Right ventricle myocardium superior (tissue), 1 donor: ENCODE results near the gene LACTB. TPM values are rescaled to one million over a fixed set of nuclear protein-coding genes. Genes with fewer than 3 reads are reported as not detected.
A peak's percentile ranks its signal among the peaks of the same experiment; 100 is the strongest.

Source experiments
- ATAC-seq: fragments of 200-7000 bp; cut with Tn5 transposase; one replicate; pipeline ENCODE4 v1.9.1; 2020; ENCODE audit warnings: mild to moderate bottlenecking; ENCODE audit not compliant: poor library complexity
- DNase-seq: peaks from one replicate; pipeline ENCODE4 v3.0.0-alpha.2; 2020
- intact Hi-C: fragments of 100-400 bp; cut with DNase I; formaldehyde crosslinking; loops from one replicate; pipeline ENCODE4 v1.11.2; 2022
- total RNA-seq: library from RNA; stranded (reverse); fragmentation: NEBNext Ultra II Directional; extraction: Animal tissue kit (Norgen Biotek cat#: 25700); gene quantifications from one replicate; pipeline ENCODE4 v1.2.1, GENCODE V29; 2021
- donor health status: DM: no; HTN: yes; CAD: no; lungs with severe emphysema.

Gene LACTB
- total RNA-seq, 1 donor from 2014 or later, result 29.9 TPM

GRCh38 chr15:63188926-63189871 lies 67.5 kb downstream of the LACTB start, which contains the start of gene RAB8B:
TSS of gene RAB8B (plus strand) at chr15:63189606. CDS start at chr15:63189625, 19 bp downstream.
- intact Hi-C loops, result no loop called here
- ATAC-seq (peak; percentile 99), DNase-seq (peak; percentile 99)

GRCh38 chr15:63189941-63190768 lies 68.5 kb downstream of the LACTB start:
- DNase-seq (no peak), ATAC-seq (no peak)
- intact Hi-C loops, result no loop called here

DNA sequence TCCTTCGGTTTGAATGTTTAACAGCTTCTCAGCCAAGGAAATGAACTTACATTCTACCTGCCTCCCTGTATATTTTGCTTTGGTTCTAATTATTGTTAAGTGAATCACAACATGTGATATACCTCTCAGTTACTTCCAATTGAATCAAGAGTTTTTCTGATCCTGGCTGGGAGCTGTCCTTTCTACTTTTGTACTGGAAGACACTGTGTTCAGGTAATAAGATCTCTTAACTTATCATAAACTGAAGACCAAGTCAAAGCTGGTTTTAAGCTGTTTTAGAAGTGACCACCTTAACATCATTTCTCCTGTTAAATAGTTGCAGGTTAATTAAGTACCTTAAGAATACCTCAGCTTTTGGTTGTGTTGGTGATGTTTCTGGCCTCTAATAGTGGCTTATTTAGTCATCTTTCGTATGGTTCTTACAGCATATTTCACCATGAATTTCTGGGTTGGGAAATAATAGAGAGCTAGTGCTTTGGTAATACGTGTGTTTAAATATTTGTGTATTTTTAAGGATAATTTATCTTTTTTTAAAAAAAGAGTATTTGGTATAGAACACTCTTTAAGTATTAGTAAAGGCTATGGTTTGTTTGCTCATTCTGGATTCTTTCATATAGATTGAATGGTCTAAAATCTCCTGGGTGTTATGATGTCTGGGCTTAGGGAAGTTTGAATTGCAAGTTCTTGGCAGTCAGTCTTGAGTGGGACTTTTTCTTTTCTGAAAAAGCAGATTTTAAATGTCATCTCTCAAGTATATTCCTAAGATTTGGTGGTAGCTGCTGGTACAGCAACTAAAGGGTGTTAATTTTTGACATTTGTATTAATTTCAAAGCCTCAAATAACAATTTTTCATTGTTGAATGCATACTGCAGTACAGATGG lies 69.3 kb downstream of the LACTB start:
- DNase-seq, result no peak
- intact Hi-C loops, result no loop called here
- ATAC-seq, result no peak

Other genes starting within 250 kb of the LACTB start
- 12,703 TPM for gene TPM1, start 79.1 kb upstream of the LACTB start, total RNA-seq
- gene RPS27L, start 35.6 kb downstream of the LACTB start, total RNA-seq, result 179 TPM
- gene RAB8B, start 67.7 kb downstream of the LACTB start, total RNA-seq, result 10.0 TPM
- 7.1 TPM for gene APH1B, start 155.7 kb downstream of the LACTB start, total RNA-seq